ENCODE data around the gene CREG2.

DNA sequence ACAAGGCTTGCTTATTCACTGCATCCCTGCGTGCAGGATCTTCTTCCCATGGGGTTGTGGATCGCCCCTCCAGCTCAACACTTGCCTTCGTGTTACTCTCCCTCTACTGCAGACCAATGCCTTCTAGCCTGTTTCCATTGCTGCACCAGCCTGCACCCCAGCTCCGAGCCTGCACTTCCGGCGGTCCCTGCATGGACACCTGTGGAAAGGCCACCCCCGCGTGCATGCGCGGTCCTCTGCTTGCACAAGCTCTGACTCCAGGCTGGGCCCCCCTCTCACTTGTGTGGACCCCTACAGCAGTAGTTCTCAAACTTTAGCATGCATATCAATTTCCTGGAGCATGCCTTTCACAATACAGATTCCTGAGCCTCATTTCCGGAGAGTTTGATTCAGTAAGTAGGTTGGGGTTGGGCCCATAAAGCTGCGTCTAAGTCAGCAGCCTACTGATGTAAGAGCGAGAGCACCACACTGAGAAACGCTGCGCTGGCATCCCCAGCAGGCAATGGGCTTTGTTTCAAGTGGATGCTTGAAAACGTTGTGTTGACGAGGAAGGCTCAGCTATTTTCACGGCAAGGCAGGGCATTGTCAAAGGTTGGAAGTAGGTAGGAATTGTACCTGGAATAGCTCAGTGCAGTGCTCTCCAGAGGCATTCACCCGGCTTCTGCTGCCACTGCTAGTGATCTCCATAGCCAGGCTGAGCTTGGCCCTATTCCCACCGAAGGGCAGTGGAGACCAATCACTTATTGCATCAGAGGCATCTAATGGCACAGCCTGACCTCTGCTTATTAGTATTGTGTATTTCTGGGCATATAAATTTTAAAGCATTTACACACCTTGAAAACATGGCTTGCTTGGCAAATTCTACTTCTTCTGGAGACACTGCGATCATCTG, 32.6 kb downstream of the CREG2 start:
- TF ChIP-seq EZH2 (IDR thresholded peaks at IDR 0.05) (no peak), POLR2AphosphoS5 (IDR thresholded peaks at IDR 0.05; ENCODE audit: borderline replicate concordance, low read depth, low read length) (no peak)
